Activated naive CD4-positive, alpha-beta T cell treated with anti-CD3 and anti-CD28 coated beads, Interleukin-2, amount 50 U/mL, for 24 hours (primary cell): ENCODE data around the gene FOXI3.
A peak's percentile ranks its signal among the peaks of the same experiment; 100 is the strongest.

Experiments
- H3K27ac Mint-ChIP-seq: one replicate; pipeline ENCODE4 v1.8.0; 2021; ENCODE audit warnings: mild to moderate bottlenecking, mixed read lengths
- H3K27me3 Mint-ChIP-seq: one replicate; pipeline ENCODE4 v1.8.0; 2021; ENCODE audit warnings: mixed read lengths
- H3K36me3 Mint-ChIP-seq: one replicate; pipeline ENCODE4 v1.8.0; 2021; ENCODE audit warnings: mixed read lengths
- H3K4me1 Mint-ChIP-seq: one replicate; pipeline ENCODE4 v1.8.0; 2021; ENCODE audit warnings: mixed read lengths
- H3K4me3 Mint-ChIP-seq: one replicate; pipeline ENCODE4 v1.8.0; 2021; ENCODE audit warnings: mild to moderate bottlenecking, mixed read lengths
- H3K9me3 Mint-ChIP-seq: one replicate; pipeline ENCODE4 v1.8.0; 2021; ENCODE audit warnings: mixed read lengths

The FOXI3 gene

DNA sequence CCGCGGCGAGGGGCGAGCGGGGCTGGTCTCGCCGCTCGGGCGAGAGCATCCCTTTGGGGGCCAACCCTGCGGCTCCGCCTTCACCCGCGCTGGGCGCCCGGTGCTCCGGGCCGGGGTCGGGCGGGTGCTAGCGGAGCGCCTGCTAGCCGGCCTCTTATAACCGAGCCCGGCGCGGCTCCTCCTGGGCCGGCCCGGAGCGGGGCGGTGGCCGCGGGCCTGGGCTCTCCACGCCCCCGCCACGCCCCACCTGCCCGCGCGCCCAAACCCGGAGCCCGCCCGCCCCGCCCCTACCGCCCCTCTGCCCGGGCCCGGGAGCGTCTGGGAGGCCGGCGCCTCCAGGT, at the start of gene FOXI3:
TSS of gene FOXI3 (minus strand) at position 129 of the 341 bp plus-strand sequence. CDS start 158 bp downstream, outside the sequence.
- peaks cover 46% of the 10 kb centered on the region for H3K27me3 Mint-ChIP-seq

DNA sequence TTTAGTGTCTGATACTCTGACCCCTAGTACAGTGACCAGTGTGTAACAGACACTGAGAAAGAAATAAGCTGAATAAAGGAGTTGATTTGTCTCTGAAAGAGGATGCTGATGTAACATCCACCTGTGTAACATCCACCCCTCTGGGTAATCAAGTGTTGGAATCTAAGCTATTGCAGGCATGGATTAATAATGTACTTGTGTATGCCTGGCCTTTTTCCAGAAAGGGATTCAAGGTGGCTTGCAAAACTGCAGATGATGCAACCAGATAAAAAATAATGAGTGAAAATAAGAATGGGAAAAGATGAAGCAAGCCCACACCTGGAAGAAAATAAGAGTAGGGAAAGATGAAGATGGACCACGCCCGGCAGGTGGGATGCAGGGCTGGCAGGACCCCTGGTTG, 48.2 kb upstream of the FOXI3 start:
- Mint-ChIP-seq H3K27ac (no peak overlapping the region), H3K4me3 (no peak overlapping the region), H3K36me3 (no peaks in the 10 kb centered on the region), H3K9me3 (no peaks in the 10 kb centered on the region), H3K4me1 (no peaks in the 10 kb centered on the region), H3K27me3 (peaks cover 1% of the 10 kb centered on the region)

More for the DNA sequence above, at the start of gene FOXI3:
- Mint-ChIP-seq H3K4me1 (peaks cover 5% of the 10 kb centered on the region), H3K36me3 (no peaks in the 10 kb centered on the region), H3K4me3 (peak within 1 kb of the TSS; percentile 75), H3K27ac (peak within 1 kb of the TSS; percentile 30), H3K9me3 (no peaks in the 10 kb centered on the region)

DNA sequence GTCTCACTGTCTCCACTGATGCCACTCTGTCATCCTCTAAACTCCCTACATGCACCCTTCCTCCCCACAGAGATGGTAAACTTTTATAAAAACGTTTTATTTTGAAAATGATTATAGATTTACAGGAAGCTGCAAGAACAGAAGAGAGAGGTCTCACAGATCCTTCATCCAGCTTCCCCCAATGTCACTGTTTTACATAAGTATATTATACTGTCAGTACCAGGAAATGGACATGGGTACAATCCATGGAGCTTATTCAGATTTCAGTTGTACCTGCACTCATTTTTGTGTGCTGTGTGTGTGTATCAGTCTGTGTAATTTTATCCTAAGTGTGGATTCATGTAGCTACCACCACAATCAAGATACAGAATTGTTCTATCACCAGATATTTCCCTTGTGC, 46.7 kb upstream of the FOXI3 start:
- H3K27me3 Mint-ChIP-seq = peaks cover 1% of the 10 kb centered on the region
- no peak overlapping the region for H3K27ac Mint-ChIP-seq
- H3K4me1 Mint-ChIP-seq = no peaks in the 10 kb centered on the region
- H3K36me3 Mint-ChIP-seq = no peaks in the 10 kb centered on the region
- no peaks in the 10 kb centered on the region for H3K9me3 Mint-ChIP-seq
- no peak overlapping the region for H3K4me3 Mint-ChIP-seq

DNA sequence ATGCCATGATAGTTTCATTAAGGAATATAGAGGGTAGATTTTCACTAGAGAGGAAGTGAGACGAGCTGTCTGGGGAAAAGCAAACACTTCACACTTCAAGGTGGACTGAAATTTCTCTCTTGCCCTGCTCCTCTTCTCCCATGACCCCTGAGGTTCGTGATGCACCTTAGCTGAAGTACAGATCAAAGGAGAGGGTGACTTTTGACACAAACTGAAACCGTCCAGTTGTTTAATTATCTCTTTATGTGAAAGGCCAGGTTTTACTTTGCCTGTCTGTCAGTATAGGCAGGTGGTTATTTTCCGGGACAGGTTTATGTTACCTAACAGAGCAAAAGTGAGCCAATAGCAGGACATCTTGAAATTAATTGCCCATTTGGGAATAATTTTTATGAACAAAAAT, 41.0 kb upstream of the FOXI3 start:
- Mint-ChIP-seq H3K27me3 (peaks cover 3% of the 10 kb centered on the region), H3K27ac (no peak overlapping the region), H3K4me1 (no peaks in the 10 kb centered on the region), H3K36me3 (no peaks in the 10 kb centered on the region), H3K9me3 (no peaks in the 10 kb centered on the region), H3K4me3 (no peak overlapping the region)

DNA sequence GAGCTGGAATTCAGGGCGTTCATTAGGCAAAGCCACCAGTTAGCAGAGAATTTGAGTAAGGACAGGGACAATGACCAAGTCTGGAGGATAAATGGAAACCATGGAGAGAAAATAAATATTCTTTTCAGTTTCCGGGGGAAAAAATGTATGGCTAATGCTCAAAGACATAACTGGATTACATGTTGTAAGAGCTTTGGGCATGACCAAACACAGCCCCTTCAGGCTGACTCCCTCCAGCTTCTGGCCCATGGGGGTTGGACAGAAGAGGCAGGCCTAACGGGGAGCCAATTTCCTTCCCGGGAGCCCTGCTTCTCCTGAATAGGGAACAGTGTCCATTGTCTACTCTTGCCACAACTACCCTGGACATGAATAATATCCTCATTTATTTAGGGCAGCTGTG, 39.5 kb upstream of the FOXI3 start:
- no peaks in the 10 kb centered on the region for H3K9me3 Mint-ChIP-seq
- H3K4me1 Mint-ChIP-seq = no peaks in the 10 kb centered on the region
- no peak overlapping the region for H3K27ac Mint-ChIP-seq
- H3K27me3 Mint-ChIP-seq = peaks cover 3% of the 10 kb centered on the region
- H3K36me3 Mint-ChIP-seq = no peaks in the 10 kb centered on the region
- no peak overlapping the region for H3K4me3 Mint-ChIP-seq

DNA sequence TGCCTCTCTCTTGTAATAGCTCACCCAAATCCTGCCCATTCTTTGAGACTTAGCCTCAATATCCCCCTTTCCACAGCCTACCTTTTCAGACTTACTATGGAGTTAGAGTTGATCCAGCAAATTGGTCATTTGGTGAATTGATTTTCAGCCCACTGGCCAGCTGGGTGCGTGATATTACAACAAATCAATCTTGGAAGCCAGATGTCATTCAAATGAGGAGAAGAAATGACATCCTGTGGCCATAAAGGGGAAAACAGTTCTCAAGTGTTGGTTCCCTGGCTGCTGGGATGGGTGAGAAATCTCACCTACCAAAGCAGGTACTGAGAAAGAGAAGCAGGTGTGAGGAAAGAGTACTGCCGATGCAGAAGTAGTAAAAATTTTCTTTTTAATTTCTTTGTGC, 36.7 kb upstream of the FOXI3 start:
- H3K27ac Mint-ChIP-seq = no peak overlapping the region
- H3K27me3 Mint-ChIP-seq = peaks cover 3% of the 10 kb centered on the region
- no peaks in the 10 kb centered on the region for H3K9me3 Mint-ChIP-seq
- no peaks in the 10 kb centered on the region for H3K36me3 Mint-ChIP-seq
- no peak overlapping the region for H3K4me3 Mint-ChIP-seq
- H3K4me1 Mint-ChIP-seq = no peaks in the 10 kb centered on the region

DNA sequence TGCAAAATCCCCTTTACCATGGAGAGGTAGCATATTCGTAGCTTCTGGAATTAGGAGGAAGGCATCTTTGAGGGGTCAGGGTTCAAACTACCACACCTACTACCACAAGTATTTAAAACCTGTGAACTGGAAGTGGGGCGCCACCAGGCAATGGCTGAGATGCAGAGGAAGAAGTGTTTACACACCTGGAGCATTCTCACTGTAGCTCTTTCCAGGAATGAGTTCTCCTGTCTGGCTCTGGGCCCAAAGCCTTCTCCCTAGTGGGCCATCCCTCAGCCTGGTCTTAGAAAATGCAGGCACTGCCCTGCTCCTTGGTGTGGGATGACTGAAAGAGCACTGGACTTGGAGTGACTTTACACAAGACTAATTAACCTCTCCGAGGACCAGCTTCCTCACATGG, 30.7 kb upstream of the FOXI3 start:
- Mint-ChIP-seq H3K27me3 (peaks cover 3% of the 10 kb centered on the region), H3K4me1 (no peaks in the 10 kb centered on the region), H3K9me3 (no peaks in the 10 kb centered on the region), H3K4me3 (no peak overlapping the region), H3K27ac (no peak overlapping the region), H3K36me3 (no peaks in the 10 kb centered on the region)

DNA sequence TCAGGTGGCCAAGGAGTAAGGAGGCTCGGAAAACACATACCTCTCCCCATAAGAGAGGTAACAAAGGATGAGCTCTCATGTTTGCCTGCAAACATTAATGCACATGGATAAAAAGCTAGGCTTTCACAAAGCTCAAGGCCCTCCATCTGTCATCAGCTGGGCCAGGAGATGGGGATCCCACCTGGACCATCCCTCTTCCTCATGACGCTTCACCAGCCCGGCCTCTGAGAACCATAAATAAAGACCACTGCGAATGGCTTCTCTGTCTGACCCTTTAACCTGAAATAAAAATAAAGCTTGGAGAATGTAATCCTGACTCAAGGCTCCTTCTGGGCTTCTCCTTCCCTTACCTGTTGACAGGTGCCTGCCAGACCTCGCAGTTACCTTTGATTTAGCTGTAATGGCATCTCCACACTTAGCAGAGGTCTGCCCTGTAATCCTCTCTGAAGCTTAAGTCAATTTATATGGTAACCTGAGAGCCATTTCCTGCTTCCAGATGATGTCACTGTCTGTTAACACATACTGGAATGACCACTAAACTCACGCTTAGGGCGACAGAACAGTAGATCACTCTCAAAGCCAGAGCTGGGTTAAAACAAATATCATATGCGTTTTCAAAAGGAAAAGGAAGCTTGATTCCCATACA, 29.3 kb upstream of the FOXI3 start:
- H3K9me3 Mint-ChIP-seq = no peaks in the 10 kb centered on the region
- H3K36me3 Mint-ChIP-seq = no peaks in the 10 kb centered on the region
- H3K4me3 Mint-ChIP-seq = no peak overlapping the region
- H3K4me1 Mint-ChIP-seq = no peaks in the 10 kb centered on the region
- H3K27me3 Mint-ChIP-seq = peaks cover 4% of the 10 kb centered on the region
- no peak overlapping the region for H3K27ac Mint-ChIP-seq

DNA sequence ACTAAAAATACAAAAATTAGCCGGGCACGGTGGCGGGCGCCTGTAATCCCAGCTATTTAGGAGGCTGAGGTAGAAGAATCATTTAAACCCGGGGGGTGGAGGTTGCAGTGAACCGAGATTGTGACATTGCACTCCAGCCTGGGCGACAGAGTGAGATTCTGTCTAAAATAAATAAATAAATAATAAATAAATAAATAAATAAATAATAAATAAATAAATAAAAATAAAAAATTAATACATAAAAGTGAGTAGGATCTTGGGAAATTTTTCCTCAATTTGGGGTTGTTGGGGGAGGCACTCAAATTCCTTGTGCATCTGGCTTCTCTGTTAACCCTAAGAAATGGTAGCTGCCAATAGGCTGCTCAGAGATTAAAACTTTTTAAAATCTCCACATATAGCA, 20.3 kb upstream of the FOXI3 start:
- H3K9me3 Mint-ChIP-seq = no peaks in the 10 kb centered on the region
- no peaks in the 10 kb centered on the region for H3K36me3 Mint-ChIP-seq
- H3K4me1 Mint-ChIP-seq = no peaks in the 10 kb centered on the region
- no peak overlapping the region for H3K4me3 Mint-ChIP-seq
- H3K27ac Mint-ChIP-seq = no peak overlapping the region
- H3K27me3 Mint-ChIP-seq = peaks cover 7% of the 10 kb centered on the region

DNA sequence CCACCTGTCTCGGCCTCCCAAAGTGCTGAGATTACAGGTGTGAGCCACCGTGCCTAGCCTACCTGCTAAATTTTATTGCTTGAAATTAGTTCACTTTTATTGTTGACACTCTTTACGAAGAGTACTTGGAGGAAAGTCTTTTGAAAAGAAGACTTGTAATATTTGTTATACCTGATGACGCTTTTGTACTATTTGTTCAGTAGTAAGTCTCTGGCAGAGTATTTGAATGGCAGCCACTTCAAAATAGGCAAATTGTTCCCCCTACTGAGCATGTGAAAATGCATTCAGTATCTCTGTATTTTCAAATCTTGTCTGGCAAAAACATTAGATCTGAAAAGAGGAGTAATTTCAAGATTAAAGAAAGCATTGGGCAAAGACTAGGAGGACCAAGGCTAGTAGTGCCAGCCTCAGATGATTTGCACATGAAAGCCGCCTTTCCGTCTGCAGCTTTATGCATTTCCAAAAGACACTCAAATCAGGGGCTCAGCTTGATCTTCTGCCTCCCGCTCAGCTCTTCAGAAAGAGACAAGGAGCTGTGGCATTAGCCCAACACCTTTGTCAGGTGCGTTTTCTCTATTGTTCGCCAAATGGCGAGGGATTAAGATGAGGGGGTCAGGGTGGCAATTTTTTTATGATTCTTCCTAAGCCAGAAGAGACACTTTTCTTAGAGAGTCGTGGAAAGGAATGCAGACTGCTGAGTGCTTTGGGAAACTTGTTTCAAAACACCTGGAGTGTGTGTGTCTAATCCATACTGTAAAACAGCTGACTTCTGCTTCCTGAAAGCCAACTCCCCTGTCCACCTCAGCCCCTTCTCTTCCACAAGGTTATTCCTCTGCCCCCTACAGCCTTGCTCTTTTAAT, 18.8 kb upstream of the FOXI3 start:
- H3K36me3 Mint-ChIP-seq = no peaks in the 10 kb centered on the region
- no peak overlapping the region for H3K27ac Mint-ChIP-seq
- no peak overlapping the region for H3K4me3 Mint-ChIP-seq
- no peaks in the 10 kb centered on the region for H3K9me3 Mint-ChIP-seq
- no peaks in the 10 kb centered on the region for H3K4me1 Mint-ChIP-seq
- H3K27me3 Mint-ChIP-seq = peaks cover 6% of the 10 kb centered on the region

DNA sequence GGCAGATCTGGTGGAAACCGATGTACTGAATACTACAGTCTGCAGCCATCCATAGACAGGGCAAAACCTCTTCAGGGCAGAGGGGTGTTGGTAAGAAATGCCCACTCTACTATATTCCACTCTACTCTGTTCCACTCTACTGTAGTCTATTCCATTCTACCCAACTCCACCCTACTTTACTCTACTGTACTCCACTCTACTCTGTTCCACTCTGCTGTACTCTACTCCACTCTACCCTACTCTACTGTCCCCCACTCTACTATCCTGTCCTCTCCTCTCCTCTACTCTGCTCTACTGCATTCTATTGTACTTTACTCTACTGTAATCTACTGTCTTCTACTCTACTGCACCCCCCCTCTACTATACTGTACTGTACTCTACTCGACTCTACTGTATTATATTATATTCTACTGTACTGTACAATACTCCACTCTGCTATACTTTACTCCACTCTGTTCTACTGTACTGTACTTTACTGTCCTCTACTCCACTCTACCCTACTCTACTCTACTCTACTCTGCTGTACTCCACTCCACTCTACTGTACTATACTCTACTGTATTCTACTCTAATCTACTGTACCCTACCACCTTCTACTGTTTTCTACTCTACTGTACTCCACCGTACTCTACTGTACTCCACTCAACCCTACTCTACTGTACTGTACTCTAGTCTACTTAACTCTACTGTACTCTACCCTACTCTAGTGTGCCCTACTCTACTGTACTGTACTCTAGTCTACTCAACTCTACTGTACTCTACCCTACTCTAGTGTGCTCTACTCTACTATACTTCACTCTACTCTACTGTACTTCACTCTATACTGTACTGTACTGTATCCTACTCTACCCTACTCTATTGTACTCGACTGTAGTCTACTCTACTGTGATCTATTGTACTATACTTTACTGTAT, 17.0 kb upstream of the FOXI3 start:
- Mint-ChIP-seq H3K27ac (no peak overlapping the region), H3K9me3 (no peaks in the 10 kb centered on the region), H3K27me3 (peaks cover 2% of the 10 kb centered on the region), H3K4me3 (no peak overlapping the region), H3K36me3 (no peaks in the 10 kb centered on the region), H3K4me1 (no peaks in the 10 kb centered on the region)

DNA sequence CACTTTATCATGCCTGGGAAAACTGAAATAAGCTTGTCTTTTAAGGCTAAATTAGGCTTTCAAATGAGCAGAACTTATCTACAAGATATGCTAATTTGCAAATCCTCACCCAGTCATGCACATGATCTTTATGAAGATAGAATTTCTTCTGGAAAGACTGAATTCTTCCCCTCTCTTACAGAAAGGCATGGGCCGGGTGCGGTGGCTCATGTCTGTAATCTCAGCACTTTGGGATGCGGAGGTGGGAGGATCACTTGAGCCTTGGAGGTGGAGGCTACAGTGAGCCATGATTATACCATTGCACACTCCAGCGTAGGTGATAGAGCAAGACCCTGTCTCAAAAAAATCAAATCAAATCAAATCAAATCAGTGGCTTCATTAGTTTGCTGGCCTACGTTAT, 11.7 kb upstream of the FOXI3 start:
- no peaks in the 10 kb centered on the region for H3K9me3 Mint-ChIP-seq
- H3K27ac Mint-ChIP-seq = no peak overlapping the region
- H3K4me1 Mint-ChIP-seq = no peaks in the 10 kb centered on the region
- no peak overlapping the region for H3K4me3 Mint-ChIP-seq
- peaks cover 7% of the 10 kb centered on the region for H3K27me3 Mint-ChIP-seq
- no peaks in the 10 kb centered on the region for H3K36me3 Mint-ChIP-seq

DNA sequence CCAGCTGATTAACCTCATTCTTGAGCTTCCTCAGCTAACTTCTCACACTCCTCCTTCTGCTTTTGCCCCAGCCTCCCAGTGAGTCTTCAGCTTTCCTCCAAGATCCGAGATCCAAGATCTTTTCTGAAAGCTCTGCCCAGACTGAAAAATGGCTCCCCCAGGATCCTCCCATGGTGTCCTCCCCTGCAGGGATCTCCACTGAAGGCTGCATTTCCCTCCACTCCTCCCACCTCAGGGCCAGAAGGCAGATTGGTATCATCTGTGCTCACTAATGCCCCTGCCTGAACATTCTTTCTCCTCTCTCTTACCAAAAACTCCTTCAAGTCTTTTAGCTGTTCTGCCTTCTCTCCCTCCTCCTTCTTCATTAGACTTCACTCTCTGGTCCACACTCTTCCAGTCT, 6.1 kb upstream of the FOXI3 start:
- Mint-ChIP-seq H3K27me3 (peaks cover 31% of the 10 kb centered on the region), H3K36me3 (no peaks in the 10 kb centered on the region), H3K9me3 (no peaks in the 10 kb centered on the region), H3K4me3 (no peak overlapping the region), H3K4me1 (no peaks in the 10 kb centered on the region), H3K27ac (no peak overlapping the region)

DNA sequence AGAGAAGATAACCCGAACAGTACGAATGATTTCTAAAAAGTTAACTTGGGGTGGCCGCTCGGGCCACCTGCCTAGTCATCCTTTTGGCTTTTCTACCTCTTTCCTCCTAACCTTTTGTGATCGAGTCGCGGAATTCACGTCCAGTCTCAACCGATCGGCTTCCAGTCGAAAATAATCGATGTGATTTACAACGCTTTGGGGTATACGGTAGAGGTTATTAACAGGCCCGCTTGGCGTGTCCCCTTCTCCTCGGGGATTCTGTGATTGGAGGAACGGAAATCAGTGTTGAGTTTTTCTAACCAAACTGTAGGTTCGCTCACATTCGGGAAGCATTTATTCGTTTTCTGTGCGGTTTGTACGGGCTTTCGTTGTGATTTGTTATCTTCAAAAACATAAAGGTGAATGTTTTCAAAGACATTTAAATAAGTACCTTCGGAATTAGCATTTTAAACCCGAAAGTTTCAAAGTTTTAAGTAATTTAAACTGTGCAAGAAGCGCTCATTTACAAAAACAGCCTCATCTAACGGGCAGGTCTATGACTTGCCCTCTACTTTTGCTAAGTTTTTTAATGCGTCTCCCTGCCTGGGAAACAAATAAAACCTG, 588 bp upstream of the FOXI3 start:
- Mint-ChIP-seq H3K9me3 (no peaks in the 10 kb centered on the region), H3K27me3 (peaks cover 47% of the 10 kb centered on the region), H3K36me3 (no peaks in the 10 kb centered on the region), H3K27ac (peak overlapping the region; percentile 30), H3K4me1 (peaks cover 5% of the 10 kb centered on the region), H3K4me3 (peak overlapping the region; percentile 74)

DNA sequence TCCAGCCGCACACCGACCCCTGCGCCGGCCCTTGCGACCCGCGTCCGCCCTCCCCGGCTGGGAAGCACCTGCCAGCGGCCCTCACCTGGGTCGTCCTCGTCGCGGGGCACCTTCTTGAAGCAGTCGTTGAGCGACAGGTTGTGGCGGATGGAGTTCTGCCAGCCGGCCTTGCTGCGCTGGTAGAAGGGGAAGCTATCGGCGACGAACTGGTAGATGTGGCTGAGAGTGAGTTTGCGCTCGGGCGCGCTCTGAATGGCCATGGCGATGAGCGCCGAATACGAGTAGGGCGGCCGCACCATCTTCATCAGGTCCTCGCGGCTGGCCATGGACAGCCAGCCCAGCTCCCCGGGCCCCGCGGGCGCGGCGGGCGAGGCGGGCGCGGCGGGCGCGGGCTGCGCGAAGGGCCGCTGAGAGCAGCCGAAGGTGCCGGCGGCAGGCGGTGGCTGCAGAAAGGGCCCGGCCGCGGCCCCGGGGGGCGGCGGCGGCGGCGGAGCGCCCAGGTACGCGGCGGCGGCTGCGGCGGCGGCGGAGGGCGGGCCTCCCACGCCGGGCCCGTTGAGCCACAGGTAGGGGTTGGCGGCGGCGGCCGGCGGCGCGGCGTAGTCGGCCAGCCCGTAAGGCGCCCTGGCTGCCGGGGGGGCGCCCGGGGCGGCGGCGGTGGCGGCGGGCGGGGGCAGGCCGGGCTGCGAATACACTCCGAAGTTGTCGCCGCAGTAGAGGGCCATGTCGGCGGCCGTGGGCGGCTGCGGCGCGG, 505 bp downstream of the FOXI3 start:
- Mint-ChIP-seq H3K27me3 (peaks cover 50% of the 10 kb centered on the region), H3K4me3 (peak overlapping the region; percentile 75), H3K27ac (no peak overlapping the region), H3K9me3 (no peaks in the 10 kb centered on the region), H3K4me1 (peaks cover 5% of the 10 kb centered on the region), H3K36me3 (no peaks in the 10 kb centered on the region)
